HG03025 (cell line): Measurements from ENCODE around the gene CHAF1A.

Experiments used
- ATAC-seq: cut with Tn5 transposase; IDR thresholded peaks from one replicate; pipeline ENCODE4 v1.9.1; 2021; ENCODE audit warnings: mild to moderate bottlenecking, moderate library complexity; ENCODE audit not compliant: unreplicated experiment, low FRiP score

Gene CHAF1A

GRCh38 chr19:4365791-4366665, 36.4 kb upstream of the CHAF1A start:
- ATAC-seq, result no peak

- no peak for ATAC-seq
Observed at GRCh38 chr19:4366666-4367335, 35.6 kb upstream of the CHAF1A start.

GRCh38 chr19:4367336-4367723, 35.1 kb upstream of the CHAF1A start:
- ATAC-seq, result no peak

DNA sequence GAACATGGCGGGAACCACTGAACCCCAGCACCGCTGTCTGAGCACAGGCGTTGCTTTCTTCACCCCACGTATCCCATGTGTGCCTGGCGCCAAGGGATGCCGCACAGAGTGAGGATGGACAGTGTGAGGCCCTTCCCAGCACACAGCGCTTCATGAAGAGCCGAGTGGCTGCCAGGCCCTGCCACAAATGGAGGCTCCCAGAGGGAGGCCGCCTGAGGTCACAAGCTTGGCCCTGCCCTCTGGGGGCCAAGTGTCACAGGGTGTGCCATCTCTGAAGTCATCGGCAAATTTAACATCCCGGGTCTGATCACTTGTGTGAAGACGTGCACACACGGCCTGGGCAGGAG, 34.7 kb upstream of the CHAF1A start:
- no peak for ATAC-seq

- no peak for ATAC-seq
Observed at GRCh38 chr19:4368128-4368820, 34.2 kb upstream of the CHAF1A start.

- ATAC-seq, result no peak
Observed at GRCh38 chr19:4369109-4369887, 33.1 kb upstream of the CHAF1A start.

GRCh38 chr19:4369888-4370260, 32.6 kb upstream of the CHAF1A start:
- ATAC-seq, result no peak

DNA sequence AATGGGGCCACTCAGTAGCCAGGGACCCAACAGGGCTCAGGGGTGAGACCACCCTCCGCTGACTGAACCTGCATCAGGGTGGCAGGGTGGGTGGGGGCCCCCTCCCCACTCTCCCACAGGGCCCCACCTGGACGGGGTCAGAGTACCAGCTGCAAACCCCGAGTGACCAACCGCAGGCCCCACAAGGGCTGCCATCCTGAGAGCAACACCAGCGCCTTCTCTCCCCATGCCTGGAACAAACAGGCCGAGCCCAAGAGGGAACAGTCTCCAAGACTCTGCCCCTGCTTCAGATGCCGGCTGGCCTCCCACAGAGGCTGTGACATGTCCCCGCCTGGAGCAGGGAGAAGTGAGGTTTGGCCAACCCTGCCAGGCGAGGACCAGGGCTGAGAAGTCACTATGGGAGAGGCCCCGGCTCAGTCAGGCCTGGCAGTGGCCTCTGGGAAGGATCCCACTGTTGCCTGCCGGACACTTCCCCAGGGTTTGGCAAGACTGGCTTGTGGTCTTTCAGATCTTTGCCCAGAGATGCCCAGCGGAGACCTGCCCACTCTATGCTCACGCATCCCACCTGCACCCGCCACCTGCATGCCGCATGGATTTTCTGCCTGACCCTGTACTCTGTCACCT, 31.9 kb upstream of the CHAF1A start:
- no peak for ATAC-seq

- no peak for ATAC-seq
Observed at GRCh38 chr19:4371247-4372164, 30.9 kb upstream of the CHAF1A start.

- ATAC-seq, result no peak
Observed at GRCh38 chr19:4372165-4373012, 30.1 kb upstream of the CHAF1A start.

GRCh38 chr19:4373013-4373367, 29.4 kb upstream of the CHAF1A start:
- no peak for ATAC-seq

- no peak for ATAC-seq
Observed at GRCh38 chr19:4373601-4374497, 28.6 kb upstream of the CHAF1A start.

- no peak for ATAC-seq
Observed at GRCh38 chr19:4374498-4375163, 27.8 kb upstream of the CHAF1A start.

DNA sequence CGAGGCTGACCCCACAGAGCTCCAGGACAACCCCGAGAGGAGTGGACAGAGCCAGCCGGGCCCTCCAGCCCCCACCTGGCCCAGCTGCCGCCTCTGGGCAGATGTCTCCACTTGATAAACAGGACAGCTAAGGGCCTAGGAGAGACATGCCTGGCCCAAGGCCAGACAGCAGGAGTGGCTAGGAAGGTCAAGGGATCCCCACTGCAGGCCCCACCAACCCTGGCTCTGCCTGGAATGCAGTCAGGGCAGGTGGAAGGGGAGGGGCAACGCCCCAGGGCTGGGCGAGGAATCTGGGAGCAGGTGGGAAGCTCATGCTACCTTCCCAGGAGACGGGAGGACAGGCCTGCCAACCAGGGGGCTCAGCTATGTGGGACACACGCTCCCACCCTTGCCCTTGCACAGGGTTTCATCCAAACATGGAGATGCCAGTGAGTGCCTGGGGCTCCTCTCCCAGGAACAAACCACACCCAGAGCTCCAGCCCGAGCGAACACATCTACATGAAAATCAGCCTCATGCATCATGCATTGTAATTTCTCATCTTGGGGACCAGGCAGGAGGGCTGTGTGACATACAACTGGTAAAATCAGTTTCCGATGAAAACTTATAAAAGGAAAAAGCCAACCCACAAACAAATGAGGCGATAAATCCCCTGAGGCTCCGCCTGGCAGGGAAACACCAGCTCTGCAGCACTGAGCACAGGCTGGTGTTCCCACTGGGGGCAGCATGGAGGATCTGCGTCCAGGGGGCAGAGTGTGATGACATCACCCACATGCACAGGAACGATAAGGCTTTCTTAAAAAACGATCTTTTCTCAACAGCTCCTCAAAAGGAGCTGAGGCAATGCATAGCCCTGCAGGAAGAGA, 27.0 kb upstream of the CHAF1A start:
- ATAC-seq, result no peak

DNA sequence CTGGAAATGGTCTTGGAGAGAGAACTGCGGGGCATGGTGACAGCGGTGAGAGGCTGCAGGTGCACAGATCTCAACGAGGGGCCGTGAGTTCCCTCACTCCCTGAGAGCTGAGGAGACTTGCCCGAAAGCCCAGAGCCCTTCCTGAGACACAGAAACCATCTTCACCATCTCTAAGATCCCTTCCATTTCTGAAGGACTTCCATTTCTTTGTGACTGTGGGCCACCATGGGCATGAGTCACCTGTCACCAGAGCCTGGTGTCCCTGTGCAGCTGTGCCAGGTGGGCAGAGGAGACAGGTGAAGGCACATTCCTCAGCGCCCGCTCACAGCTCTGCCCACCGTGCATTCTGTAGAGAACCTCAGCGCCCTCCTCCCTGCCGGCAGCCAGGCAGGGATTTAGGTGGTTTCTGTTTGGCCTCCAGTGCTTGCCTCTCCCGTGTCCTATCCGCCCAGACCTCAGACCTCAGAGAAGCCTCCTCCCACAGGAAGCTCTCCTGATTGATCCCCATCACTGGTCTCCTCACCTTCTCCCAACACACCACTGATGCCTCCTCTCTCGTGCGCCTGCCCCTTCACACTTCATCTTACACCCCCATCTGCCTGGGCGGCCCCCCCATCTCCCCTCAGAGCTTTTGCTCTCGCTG, 26.3 kb upstream of the CHAF1A start:
- no peak for ATAC-seq

DNA sequence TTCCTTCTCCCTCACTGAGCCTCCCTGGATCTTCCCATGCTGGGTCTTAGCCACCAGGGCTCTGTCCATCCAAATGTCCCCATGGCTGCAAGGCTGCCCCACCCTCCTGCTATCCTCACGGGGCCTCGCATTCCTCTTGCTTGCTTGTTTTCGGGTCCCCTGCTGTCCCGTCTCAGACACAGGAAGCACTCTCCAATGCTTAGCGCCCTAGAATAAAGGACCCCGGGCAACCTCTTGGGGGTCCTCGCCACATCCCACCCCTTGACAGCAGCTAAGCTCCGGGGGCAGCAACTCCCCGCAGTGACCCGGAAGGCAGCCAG, 25.8 kb upstream of the CHAF1A start:
- no peak for ATAC-seq
